Measurements from ENCODE around the gene FAM90A26. TPM values are rescaled to one million over a fixed set of nuclear protein-coding genes. Genes with fewer than 3 reads are reported as not detected.
"Not testable (repeated sequence)": the region's sequence is repeated elsewhere in the genome, so short reads cannot be mapped to it uniquely, and the experiment has no call there.

The FAM90A26 gene
- total RNA-seq, result not detected in 2 replicates

- intact Hi-C loops (cut with micrococcal nuclease), result not testable (repeated sequence)
Measured at GRCh38 chr4:9169791-9170459, at the start of gene FAM90A26. TSS of gene FAM90A26 (plus strand) at chr4:9170409. CDS start at chr4:9173173, 2,764 bp downstream.

DNA sequence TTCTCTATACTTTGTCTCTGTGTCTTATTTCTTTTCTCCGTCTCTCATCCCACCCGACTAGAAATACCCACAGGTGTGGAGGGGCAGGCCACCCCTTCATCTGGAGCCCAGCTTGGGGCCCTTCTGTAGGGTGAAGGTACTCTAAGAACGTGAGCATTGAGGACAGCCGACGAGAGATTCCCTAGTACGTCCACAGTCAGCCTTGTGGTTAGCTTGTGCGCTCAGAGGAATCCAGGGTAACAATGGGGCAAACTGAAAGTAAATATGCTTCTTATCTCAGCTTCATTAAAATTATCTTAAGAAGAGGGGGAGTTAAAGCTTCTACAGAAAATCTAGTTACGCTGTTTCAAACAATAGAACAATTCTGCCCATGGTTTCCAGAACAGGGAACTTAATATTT lies 47.5 kb upstream of the FAM90A26 start:
- intact Hi-C loops (cut with micrococcal nuclease), result loop anchor here (5.0 kb wide), 1 partner anchor 120 kb away; no protein-coding TSS in a partner anchor

GRCh38 chr4:9123572-9124007 lies 46.6 kb upstream of the FAM90A26 start:
- intact Hi-C loops (cut with micrococcal nuclease), result loop anchor here (5.0 kb wide), 1 partner anchor 121 kb away; no protein-coding TSS in a partner anchor

GRCh38 chr4:9125601-9126161 lies 44.5 kb upstream of the FAM90A26 start:
- intact Hi-C loops (cut with micrococcal nuclease), result not testable (repeated sequence)

DNA sequence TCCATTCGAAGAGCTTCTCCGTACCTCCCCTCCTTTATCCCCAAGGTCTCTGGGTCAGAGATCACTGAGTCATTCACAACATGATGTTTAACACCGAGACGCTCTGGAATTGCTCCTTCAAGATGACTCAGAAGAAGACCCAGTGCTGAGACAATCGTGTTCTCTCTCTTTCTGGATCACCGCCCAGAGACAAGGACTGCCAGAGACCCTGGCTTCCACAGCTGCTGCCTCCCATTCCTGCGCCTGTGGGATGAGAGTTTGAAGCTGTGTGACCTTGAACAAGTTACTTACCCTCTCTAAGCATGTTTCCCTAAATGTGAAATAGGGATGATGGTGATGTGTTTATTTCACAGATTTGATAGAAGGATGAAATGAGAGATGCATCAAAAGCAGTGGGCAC lies 38.8 kb upstream of the FAM90A26 start:
- intact Hi-C loops (cut with micrococcal nuclease), result not testable (repeated sequence)

- intact Hi-C loops (cut with micrococcal nuclease), result not testable (repeated sequence)
Measured at GRCh38 chr4:9132849-9133248, 37.4 kb upstream of the FAM90A26 start.

DNA sequence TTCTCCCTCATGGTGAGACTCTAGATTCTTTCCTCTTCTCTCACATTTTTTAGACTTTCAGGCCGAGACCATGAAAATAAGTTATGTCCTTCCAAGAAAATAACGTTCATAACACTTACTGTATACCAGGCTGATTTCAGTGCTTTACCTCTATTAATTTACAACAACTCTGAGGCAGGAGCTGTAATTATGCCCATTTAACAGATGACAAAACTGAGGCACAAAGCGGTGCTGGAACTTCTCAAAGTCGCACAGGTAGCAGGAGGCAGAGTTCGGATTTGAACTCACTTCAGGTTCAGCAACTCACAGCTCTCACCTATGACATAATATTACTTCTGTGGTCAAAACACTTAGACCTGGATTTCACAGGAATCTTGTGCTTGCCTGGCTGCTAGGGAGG lies 36.2 kb upstream of the FAM90A26 start:
- intact Hi-C loops (cut with micrococcal nuclease), result not testable (repeated sequence)

GRCh38 chr4:9134556-9134955 lies 35.7 kb upstream of the FAM90A26 start:
- intact Hi-C loops (cut with micrococcal nuclease), result not testable (repeated sequence)

DNA sequence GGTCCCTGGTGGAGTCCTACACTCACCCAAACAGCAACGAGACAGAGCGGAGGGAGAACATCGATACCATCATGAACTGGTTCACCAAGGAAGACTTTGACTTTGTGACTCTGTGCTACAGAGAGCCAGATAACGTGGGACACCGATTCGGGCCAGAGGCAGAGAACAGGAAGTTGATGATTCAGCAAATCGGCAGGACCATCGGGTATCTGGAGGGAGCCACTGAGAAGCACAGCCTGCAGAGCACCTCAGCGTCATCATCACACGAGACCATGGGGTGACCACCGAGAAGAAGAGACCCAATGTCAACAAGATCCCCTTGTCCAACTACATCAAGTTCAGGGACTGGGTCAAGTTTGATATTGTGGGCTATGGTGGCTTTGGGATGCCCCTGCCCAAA lies 29.2 kb upstream of the FAM90A26 start:
- intact Hi-C loops (cut with micrococcal nuclease), result not testable (repeated sequence)

DNA sequence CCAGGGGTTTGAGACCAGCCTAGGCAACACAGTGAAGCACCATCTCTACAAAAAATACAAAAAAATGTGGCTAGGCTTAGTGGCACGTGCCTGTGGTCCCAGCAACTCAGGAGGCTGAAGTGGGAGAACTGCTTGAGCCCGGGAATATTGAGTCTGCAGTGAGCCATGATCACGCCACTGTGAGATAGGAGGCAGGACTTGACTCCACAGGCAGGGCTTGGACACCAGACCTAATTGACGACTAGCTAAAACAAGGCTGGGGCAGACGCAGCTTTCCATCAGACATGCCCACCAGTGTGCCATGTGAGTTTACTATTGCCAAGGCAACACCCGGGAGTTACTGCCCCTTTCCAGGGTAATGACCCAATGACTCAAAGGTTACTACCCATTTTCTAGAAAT lies 27.4 kb upstream of the FAM90A26 start:
- intact Hi-C loops (cut with micrococcal nuclease), result not testable (repeated sequence)

DNA sequence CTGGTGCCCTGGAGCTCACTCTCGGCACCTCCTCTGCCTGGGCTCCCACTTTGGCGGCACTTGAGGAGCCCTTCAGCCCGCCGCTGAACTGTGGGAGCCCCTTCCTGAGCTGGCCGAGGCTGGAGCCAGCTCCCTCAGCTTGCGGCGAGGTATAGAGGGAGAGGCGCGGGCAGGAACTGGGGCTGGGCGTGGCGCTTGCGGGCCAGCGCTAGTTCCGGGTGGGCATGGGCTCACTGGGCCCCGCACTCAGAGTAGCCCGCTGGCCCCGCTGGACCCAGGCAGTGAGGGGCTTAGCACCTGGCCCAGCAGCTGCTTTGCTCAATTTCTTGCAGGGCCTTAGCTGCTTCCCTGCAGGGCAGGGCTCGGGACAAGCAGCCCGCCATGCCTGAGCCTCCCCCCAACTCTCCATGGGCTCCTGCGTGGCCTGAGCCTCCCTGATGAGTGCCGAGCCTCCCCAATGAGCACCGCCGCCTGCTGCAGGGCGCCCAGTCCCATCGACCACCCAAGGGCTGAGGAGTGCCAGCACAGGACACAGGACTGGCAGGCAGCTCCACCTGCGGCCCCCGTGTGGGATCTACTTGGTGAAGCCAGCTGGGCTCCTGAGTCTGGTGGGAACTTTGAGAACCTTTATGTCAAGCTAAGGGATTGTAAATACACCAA lies 26.7 kb upstream of the FAM90A26 start:
- intact Hi-C loops (cut with micrococcal nuclease), result no loop called here

- intact Hi-C loops (cut with micrococcal nuclease), result no loop called here
Measured at GRCh38 chr4:9146967-9147366, 23.2 kb upstream of the FAM90A26 start.

- intact Hi-C loops (cut with micrococcal nuclease), result not testable (repeated sequence)
Measured at GRCh38 chr4:9147368-9147767, 22.8 kb upstream of the FAM90A26 start.

DNA sequence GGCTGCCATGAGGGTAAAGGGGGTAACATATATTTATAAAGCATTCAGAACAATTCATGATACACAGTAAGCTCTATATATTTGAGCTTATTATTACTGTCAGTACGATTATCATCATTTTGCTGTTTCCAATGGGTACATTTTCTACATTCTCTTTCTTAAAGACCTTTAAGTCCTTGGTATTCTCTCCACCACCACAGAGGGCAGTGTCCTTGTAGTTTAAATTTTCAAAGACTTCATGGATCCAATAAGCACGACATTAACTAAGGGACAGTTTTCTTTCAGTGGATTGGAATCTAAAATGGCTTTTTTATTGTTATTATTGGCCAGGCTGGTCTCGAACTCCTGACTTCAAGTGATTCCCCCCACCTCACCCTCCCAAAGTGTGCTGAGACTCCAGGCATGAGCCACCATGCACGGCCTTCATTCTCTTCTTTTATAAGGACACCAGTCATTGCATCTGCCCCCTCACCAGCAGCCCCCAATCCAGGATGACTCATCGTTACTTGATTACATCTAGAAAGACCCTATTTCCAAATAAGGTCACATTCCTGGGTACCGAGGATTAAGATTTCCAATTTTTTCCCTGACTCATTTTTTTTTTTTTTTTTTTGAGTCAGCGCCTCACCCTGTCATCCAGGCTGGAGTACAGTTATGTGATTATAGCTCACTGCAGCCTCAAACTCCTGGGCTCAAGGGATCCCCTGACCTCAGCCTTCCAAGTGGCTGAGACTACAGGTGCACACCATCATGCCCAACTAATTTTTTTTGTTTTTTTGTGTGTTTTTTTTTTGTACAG lies 21.4 kb upstream of the FAM90A26 start:
- intact Hi-C loops (cut with micrococcal nuclease), result not testable (repeated sequence)

DNA sequence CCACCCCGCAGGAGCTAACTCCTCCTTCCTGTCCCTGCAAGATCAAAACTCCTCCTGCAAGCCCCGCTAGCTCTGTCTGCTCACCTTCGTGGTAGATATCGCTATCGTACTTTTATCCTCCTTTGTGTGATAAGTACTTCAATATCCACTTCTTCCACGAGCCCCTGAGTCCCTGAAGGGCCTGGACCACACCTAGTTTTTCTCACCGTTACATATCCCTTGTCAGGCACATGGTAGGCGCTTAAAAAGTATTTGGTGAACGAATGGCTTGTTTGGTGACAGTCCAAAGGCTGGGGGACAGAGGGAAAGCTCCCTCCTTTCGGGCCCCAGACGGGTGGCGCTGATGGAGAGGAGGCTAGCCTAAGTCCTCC lies 18.4 kb upstream of the FAM90A26 start:
- intact Hi-C loops (cut with micrococcal nuclease), result not testable (repeated sequence)

GRCh38 chr4:9152180-9153007 lies 17.8 kb upstream of the FAM90A26 start:
- intact Hi-C loops (cut with micrococcal nuclease), result not testable (repeated sequence)

DNA sequence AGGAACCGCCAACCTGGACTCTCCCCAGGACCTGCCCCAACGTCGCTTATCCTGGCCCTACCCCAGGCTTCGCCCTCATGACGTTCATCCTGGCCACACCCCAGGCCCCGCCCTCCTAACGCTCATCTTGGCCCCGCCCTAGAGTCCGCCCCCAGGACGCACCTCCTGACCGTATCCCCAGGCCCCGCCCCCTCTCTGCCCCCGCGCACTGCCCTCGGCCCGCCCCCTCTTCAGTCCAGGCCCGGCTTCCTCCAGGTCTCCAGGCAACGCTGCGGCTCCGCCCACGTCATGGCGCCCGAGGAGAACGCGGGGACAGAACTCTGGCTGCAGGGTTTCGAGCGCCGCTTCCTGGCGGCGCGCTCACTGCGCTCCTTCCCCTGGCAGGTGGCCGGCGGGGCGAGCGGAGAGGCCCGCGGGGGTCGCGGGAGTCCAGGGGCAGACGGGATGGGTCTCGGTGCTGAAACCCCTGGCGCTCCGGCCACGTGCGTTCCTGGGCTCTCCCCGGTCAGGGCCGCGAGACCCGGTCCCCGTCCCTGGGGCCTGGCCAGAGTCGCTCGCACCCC lies 17.1 kb upstream of the FAM90A26 start:
- intact Hi-C loops (cut with micrococcal nuclease), result not testable (repeated sequence)

DNA sequence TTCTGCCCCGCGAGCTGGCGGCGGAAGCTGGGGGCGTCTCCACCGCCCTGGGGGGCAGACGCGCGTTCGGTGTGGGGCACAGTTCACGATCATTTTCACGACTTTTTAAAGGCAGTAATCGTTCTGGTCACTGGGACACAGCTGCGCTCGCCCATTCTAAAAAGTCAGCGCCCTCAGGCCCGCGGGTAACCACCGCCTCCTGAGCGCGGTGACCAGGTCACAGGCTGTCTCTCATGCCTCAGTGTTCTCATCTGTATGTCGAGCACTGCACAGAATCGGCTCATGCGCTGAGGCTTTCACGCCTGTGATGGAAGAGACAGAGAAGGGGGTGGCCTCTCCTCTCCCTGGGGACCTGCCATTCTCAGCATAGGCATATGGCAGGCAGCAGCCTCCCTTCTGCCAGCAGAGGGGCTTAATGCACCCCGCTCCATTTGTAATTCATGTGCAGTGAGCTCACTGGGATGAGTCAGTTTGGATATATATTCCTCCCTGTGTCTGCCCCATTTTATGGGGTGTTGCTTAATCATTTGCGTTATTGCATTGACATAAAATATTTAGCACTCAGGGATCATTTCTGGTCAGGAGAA lies 16.5 kb upstream of the FAM90A26 start:
- intact Hi-C loops (cut with micrococcal nuclease), result not testable (repeated sequence)

GRCh38 chr4:9155101-9155886 lies 14.9 kb upstream of the FAM90A26 start:
- intact Hi-C loops (cut with micrococcal nuclease), result not testable (repeated sequence)
